Colonic mucosa (tissue), 4 donors: ENCODE results near the gene SLC38A7. TPM values are rescaled to one million over a fixed set of nuclear protein-coding genes. Genes with fewer than 3 reads are reported as not detected.
"Not testable (repeated sequence)": the region's sequence is repeated elsewhere in the genome, so short reads cannot be mapped to it uniquely, and the experiment has no call there.

Experiments used
- DNase-seq: peaks from one replicate; pipeline ENCODE4 v3.0.0-alpha.2; 2020
- H3K27ac ChIP-seq: fragments of 200-600 bp; one replicate; pipeline ENCODE4 v1.8.0; 2021
- H3K27me3 ChIP-seq: fragments of 200-600 bp; one replicate; pipeline ENCODE4 v1.8.0; 2021
- H3K36me3 ChIP-seq: fragments of 200-600 bp; one replicate; pipeline ENCODE4 v1.8.0; 2021
- H3K4me1 ChIP-seq: fragments of 200-600 bp; one replicate; pipeline ENCODE4 v1.8.0; 2021; ENCODE audit warnings: mild to moderate bottlenecking
- H3K4me3 ChIP-seq: fragments of 200-600 bp; one replicate; pipeline ENCODE4 v1.8.0; 2021
- H3K9ac ChIP-seq, 2 donors: one replicate each; pipeline ENCODE4 v1.7.0; 2013; ENCODE audit warnings: control low read depth in 2 of 2, low read depth in 2 of 2, low read length in 2 of 2
- H3K9me3 ChIP-seq: fragments of 200-600 bp; one replicate; pipeline ENCODE4 v1.8.0; 2021
- CTCF ChIP-seq: fragments of 200-600 bp; IDR thresholded peaks from one replicate; pipeline ENCODE4 v1.8.0; 2022; ENCODE audit warnings: antibody characterized with exemption, mild to moderate bottlenecking
- intact Hi-C: fragments of 100-400 bp; cut with DNase I; formaldehyde crosslinking; loops from one replicate; pipeline ENCODE4 v1.14.1; 2022
- total RNA-seq, 2 donors: library from RNA; stranded (reverse); fragmentation: NEBNext Ultra II Directional in 1 of 2; extraction: Animal tissue kit (Norgen Biotek cat#: 25700) in 1 of 2; gene quantifications; one replicate each; pipeline ENCODE4 v1.2.1, GENCODE V29; 2021
- donor health status: healthy.
- donor health status: DM: no; HTN: no; CAD: no.
- donor health status: DM: no; HTN: no; CAD: no.

SLC38A7 gene
- total RNA-seq, 2 donors from 2014 or later = 10.8 to 15.5 TPM

GRCh38 chr16:58670946-58671583 is 13.5 kb downstream of the SLC38A7 start:
- no peaks in the 10 kb centered on the region for H3K36me3 ChIP-seq
- intact Hi-C loops = no loop called here
- no peaks in the 10 kb centered on the region for H3K27me3 ChIP-seq
- no peaks in the 10 kb centered on the region for H3K4me1 ChIP-seq
- H3K27ac ChIP-seq = no peak overlapping the region
- TF ChIP-seq CTCF = no peak
- H3K9me3 ChIP-seq = no peaks in the 10 kb centered on the region
- DNase-seq = no peak
- no peak overlapping the region for H3K4me3 ChIP-seq
- no peak overlapping the region for H3K9ac ChIP-seq

GRCh38 chr16:58670177-58670576 is 14.4 kb downstream of the SLC38A7 start:
- TF ChIP-seq CTCF = no peak
- Histone ChIP-seq H3K27ac (no peak overlapping the region), H3K27me3 (no peaks in the 10 kb centered on the region), H3K4me1 (no peaks in the 10 kb centered on the region), H3K9me3 (no peaks in the 10 kb centered on the region), H3K9ac (no peak overlapping the region), H3K36me3 (no peaks in the 10 kb centered on the region), H3K4me3 (no peak overlapping the region)
- no peak for DNase-seq
- intact Hi-C loops = no loop called here

DNA sequence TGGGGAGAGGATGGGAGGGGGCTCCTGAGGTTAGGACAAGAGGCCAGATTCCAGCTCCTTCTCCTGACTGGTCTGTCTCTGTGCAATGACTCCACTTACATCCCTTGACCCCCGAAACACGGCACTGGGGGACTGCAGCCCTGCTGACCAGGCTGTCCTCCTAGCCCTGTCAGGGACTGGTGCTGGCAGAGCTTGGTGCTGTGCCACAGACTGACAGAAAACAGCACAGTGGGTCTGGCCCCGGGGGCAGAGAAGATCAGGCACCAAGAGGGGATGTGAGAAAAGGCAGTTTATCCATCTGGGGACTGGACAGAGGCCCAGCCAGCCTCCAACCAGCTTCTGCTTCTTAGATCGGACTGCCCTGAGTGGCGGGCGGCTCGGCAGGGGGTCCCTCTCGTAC is 19.4 kb downstream of the SLC38A7 start:
- no peak overlapping the region for H3K4me3 ChIP-seq
- no peaks in the 10 kb centered on the region for H3K4me1 ChIP-seq
- DNase-seq = no peak
- H3K27ac ChIP-seq = no peak overlapping the region
- no peaks in the 10 kb centered on the region for H3K36me3 ChIP-seq
- H3K9ac ChIP-seq = no peak overlapping the region
- H3K9me3 ChIP-seq = no peaks in the 10 kb centered on the region
- H3K27me3 ChIP-seq = no peaks in the 10 kb centered on the region
- intact Hi-C loops = loop anchor here (10.0 kb wide), 1 partner anchor 330 kb away; no protein-coding TSS in a partner anchor
- TF ChIP-seq CTCF = no peak

DNA sequence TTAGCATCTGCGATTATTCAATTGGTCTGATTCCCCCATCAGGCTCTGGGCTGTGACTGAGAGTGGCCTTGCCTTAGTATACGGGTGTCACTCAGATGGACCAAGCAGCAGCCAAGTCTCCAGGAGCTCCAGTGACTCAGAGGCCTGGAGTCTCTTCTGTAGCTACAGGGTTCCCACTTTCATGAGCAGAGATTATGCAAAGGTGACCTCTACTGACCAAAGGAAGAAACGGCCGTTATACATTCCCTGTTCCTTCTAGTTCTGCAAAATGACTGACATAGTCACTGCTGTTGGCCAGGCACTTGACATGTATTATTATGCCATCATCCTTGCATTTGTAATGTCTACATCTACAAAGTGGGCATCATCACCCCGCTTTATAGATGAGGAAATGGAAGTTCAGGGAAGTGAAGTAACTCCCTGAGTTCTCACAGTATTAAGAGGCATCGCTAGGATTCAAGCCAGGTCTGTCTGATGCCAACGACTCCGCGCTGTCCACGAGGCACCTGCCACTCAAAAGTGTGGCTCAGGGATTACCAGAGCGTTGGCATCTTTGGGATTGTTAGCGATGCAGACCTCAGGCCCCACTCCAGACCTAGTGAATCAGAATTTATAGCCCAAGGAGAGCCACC is 23.3 kb downstream of the SLC38A7 start:
- peak; percentile 49 for DNase-seq
- Histone ChIP-seq H3K9ac (no peak overlapping the region), H3K4me3 (no peak overlapping the region), H3K27me3 (no peaks in the 10 kb centered on the region), H3K4me1 (no peaks in the 10 kb centered on the region), H3K9me3 (no peaks in the 10 kb centered on the region), H3K36me3 (no peaks in the 10 kb centered on the region), H3K27ac (no peak overlapping the region)
- intact Hi-C loops = loop anchor here (5.0 to 10.0 kb wide), 2 partner anchors 149 to 327 kb away; no protein-coding TSS in a partner anchor
- peak; percentile 51 for TF ChIP-seq CTCF

GRCh38 chr16:58659911-58660310 is 24.7 kb downstream of the SLC38A7 start:
- H3K4me1 ChIP-seq, H3K4me3 ChIP-seq, H3K27me3 ChIP-seq, H3K9me3 ChIP-seq, H3K27ac ChIP-seq, H3K36me3 ChIP-seq, H3K9ac ChIP-seq, DNase-seq: not testable (repeated sequence)
- intact Hi-C loops = loop anchor here (5.0 to 10.0 kb wide), 2 partner anchors 148 to 325 kb away; no protein-coding TSS in a partner anchor

GRCh38 chr16:58658796-58659211 is 25.8 kb downstream of the SLC38A7 start:
- intact Hi-C loops = no loop called here
- H3K4me3 ChIP-seq = no peak overlapping the region
- no peaks in the 10 kb centered on the region for H3K9me3 ChIP-seq
- no peak for DNase-seq
- TF ChIP-seq CTCF = no peak
- H3K4me1 ChIP-seq = no peaks in the 10 kb centered on the region
- no peak overlapping the region for H3K27ac ChIP-seq
- H3K27me3 ChIP-seq = no peaks in the 10 kb centered on the region
- H3K36me3 ChIP-seq = no peaks in the 10 kb centered on the region
- H3K9ac ChIP-seq = no peak overlapping the region
